ENCODE measurements around the gene ABHD2. TPM values are rescaled to one million over a fixed set of nuclear protein-coding genes. Genes with fewer than 3 reads are reported as not detected.
A peak's percentile ranks its signal among the peaks of the same experiment; 100 is the strongest.
"Not testable (repeated sequence)": the region's sequence is repeated elsewhere in the genome, so short reads cannot be mapped to it uniquely, and the experiment has no call there.

Gene ABHD2
- total RNA-seq, 8 experiments from 2014 or later, result 9.9 to 35.4 (median 16.8) TPM

DNA sequence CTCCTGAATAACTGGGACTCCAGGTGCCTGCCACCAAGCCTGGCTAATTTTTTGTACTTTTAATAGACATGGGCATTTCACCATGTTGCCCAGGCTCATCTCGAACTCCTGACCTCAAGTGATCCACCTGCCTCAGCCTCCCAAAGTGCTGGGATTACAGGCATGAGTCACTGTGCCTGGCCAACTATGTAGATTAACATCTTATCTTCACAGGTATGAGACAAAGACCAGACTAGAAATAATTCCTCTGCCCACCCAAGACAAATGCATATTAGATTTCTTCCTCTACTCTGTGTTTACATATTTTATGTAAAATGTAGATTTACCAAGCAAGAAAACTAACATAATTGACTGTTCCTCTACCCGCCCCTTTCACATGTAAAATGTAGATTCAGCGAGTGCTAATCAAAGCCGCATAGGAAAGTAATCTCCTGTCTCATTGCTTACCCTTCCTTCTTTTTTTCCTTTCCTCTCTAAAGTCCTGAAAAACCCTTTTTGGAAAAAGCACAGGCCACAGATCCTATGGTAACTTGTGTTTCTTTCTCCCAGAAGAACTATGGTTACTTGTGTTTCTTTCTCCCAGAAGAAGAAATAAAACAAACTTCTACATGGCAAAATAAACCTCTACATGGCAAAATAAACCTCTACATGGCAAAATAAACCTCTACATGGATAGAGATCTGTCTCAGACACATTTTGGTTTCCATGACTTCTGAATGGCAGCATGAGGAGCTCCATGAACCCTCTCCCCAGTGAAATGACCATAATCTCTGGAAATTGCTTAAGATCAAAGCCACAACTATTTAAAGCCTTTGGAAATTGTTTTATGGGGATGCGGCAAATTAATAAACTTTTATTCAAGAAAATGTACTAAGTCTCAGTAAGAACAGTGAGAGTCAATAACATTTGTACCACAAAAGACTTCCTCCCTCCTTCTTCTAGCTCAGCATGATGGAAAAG, 9.1 kb upstream of the ABHD2 start:
- in situ Hi-C loops (cut with MboI; ENCODE audit: low pct_unique_long_range_greater_than_20kb in 2 of 9, low sequenced_read_pairs in 9 of 9, unreplicated experiment in 9 of 9), result no loop called here
- Histone ChIP-seq H3K27ac (no peak overlapping the region), H3K4me3 (no peak overlapping the region), H3K4me1 (replicated peaks in 1 of 2) (peaks cover 2 to 5% of the 10 kb centered on the region in 2 donors)
- 25 to 100% (median 64%) methylated on average over 1 to 5 of the region's 5 CpGs for WGBS, 10 experiments
- ATAC-seq (replicated peaks in 6 of 8), result peak in 4 of 8 experiments; percentile 69 to 97 (median 89)

DNA sequence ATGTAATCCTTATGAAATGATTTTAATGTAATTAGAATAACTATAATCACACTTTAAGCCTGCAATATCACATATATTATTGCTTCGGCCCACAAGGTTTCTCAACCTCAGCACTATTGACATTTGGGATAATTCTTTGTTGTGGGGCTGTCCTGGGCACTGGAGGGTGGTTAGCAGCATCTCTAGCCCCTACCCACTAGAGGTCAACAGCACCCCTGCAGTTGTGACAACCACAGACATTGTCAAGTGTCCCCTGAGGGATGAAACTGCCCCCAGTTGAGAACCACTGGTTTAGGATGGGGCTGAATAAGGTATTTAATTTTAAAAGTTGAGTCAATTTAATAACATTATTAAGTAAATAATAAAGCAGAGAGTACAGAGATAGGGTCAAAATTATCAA, 6.4 kb upstream of the ABHD2 start:
- in situ Hi-C loops (cut with MboI; ENCODE audit: low pct_unique_long_range_greater_than_20kb in 2 of 9, low sequenced_read_pairs in 9 of 9, unreplicated experiment in 9 of 9), result no loop called here

DNA sequence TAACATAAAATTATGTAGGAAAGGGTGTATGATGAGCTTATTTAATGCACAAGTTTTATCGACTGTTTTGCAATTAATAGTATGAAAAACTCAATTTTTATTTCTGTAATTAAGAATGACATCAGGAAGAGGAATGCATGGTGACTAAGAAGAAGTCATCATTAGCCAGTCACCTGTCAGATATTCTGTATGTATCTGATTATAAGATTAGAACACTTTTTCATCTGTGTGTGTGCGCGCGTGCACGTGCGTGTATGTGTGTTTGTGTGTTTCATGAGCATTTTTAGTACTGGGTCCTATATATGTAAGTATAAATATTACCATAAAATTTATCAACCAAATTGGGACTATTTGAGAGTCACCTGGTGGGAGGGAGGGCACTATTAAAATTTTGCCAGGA, 5.0 kb upstream of the ABHD2 start:
- Histone ChIP-seq H3K27ac (no peak overlapping the region), H3K4me1 (replicated peaks in 1 of 2) (peaks cover 22 to 23% of the 10 kb centered on the region in 2 donors), H3K4me3 (no peak overlapping the region)
- in situ Hi-C loops (cut with MboI; ENCODE audit: low pct_unique_long_range_greater_than_20kb in 2 of 9, low sequenced_read_pairs in 9 of 9, unreplicated experiment in 9 of 9), result no loop called here
- WGBS, 10 experiments, result 95 to 100% (median 98%) methylated on average over 6 of the region's 6 CpGs; no CpG with 5 or more reads in 2 of the 10 experiments
- ATAC-seq (replicated peaks in 6 of 8), result no peak

More for the DNA sequence above, 6.4 kb upstream of the ABHD2 start:
- ATAC-seq (replicated peaks in 6 of 8), result no peak
- H3K27ac ChIP-seq, result no peak overlapping the region
- H3K4me3 ChIP-seq, result no peak overlapping the region
- WGBS, 10 experiments, result 83 to 100% (median 100%) methylated on average over 1 of the region's 1 CpG; no CpG with 5 or more reads in 3 of the 10 experiments
- H3K4me1 ChIP-seq (replicated peaks in 1 of 2), result peaks cover 13 to 14% of the 10 kb centered on the region in 2 donors

DNA sequence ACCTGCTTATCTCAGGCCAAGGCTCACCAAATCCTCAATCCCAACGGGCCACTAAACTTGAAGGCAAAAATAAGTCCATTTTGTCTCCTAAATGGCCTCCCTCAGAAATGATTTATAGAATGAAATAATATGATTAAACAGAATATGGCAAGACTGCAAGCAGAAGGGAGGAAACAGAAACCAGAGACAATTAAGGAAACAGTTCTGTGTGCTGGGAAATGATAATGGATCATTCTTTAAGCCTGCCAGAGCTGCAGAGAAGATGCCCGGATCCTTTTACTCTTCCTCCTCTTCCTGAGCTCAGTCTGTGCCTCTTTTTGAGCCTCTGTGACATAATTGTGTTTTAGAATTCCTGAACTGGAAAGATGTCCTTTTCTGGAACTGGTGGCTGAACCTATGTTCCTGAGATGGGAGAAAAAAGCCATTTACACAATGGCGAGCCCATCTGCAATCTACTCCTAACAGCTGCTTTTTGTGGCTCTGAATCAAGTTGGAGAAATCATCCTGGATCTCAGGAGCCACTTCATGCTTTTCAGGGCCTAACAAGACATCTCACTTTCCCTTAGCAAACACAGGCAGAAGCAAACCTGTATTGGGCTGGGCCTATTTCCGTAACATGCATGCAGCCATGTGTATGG, 2.8 kb upstream of the ABHD2 start:
- Histone ChIP-seq H3K4me3 (no peak overlapping the region), H3K4me1 (replicated peaks in 1 of 2) (peaks cover 30% of the 10 kb centered on the region in 2 donors), H3K27ac (no peak overlapping the region)
- WGBS, 10 experiments, result 20 to 83% (median 72%) methylated on average over 1 to 4 of the region's 4 CpGs; no CpG with 5 or more reads in 2 of the 10 experiments
- ATAC-seq (replicated peaks in 6 of 8), result no peak
- in situ Hi-C loops (cut with MboI; ENCODE audit: low pct_unique_long_range_greater_than_20kb in 2 of 9, low sequenced_read_pairs in 9 of 9, unreplicated experiment in 9 of 9), result no loop called here

DNA sequence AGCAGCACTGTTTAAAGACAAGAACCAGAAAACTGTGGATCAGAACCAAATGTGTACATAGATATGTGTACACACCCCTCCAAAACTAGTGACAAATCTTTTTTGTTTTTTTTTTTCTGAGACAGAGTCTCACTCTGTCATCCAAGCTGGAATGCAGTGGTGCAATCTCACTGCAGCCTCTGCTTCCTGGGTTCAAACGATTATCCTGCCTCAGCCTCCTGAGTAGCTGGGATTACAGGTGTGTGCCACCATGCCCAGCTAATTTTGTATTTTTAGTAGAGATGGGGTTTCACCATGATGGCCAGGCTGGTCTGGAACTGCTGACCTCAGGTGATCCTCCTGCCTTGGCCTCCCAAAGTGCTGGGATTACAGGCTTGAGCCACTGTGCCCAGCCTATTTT, 2.3 kb upstream of the ABHD2 start:
- H3K4me3 ChIP-seq; ATAC-seq (replicated peaks in 6 of 8); in situ Hi-C loops (cut with MboI; ENCODE audit: low pct_unique_long_range_greater_than_20kb in 2 of 9, low sequenced_read_pairs in 9 of 9, unreplicated experiment in 9 of 9); H3K27ac ChIP-seq: not testable (repeated sequence)
- 67 to 100% (median 80%) methylated on average over 1 of the region's 1 CpG; no CpG with 5 or more reads in 5 of the 10 experiments for WGBS, 10 experiments
- H3K4me1 ChIP-seq (replicated peaks in 1 of 2), result peaks cover 30% of the 10 kb centered on the region in 2 donors

DNA sequence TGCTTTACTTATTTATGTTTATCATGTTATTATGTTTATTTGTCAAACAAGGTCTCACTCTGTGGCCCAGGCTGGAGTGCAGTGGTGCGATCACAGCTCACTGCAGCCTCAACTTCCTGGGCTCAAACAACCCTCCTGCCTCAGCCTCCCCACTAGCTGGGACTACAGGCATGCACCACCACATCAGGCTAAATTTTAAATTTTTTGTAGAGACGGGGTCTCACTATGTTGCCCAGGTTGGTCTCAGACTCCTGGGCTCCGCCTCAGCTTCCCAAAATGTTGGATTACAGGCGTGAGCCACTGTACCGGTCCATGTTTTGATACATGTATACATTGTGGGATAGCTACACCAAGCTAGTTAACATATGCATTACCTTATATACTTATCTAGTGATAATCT, 1.9 kb upstream of the ABHD2 start:
- ATAC-seq (replicated peaks in 6 of 8); in situ Hi-C loops (cut with MboI; ENCODE audit: low pct_unique_long_range_greater_than_20kb in 2 of 9, low sequenced_read_pairs in 9 of 9, unreplicated experiment in 9 of 9); H3K27ac ChIP-seq; H3K4me3 ChIP-seq: not testable (repeated sequence)
- peaks cover 30% of the 10 kb centered on the region in 2 donors for H3K4me1 ChIP-seq (replicated peaks in 1 of 2)
- WGBS, 10 experiments, result 92 to 100% (median 100%) methylated on average over 1 to 5 of the region's 5 CpGs; no CpG with 5 or more reads in 4 of the 10 experiments

DNA sequence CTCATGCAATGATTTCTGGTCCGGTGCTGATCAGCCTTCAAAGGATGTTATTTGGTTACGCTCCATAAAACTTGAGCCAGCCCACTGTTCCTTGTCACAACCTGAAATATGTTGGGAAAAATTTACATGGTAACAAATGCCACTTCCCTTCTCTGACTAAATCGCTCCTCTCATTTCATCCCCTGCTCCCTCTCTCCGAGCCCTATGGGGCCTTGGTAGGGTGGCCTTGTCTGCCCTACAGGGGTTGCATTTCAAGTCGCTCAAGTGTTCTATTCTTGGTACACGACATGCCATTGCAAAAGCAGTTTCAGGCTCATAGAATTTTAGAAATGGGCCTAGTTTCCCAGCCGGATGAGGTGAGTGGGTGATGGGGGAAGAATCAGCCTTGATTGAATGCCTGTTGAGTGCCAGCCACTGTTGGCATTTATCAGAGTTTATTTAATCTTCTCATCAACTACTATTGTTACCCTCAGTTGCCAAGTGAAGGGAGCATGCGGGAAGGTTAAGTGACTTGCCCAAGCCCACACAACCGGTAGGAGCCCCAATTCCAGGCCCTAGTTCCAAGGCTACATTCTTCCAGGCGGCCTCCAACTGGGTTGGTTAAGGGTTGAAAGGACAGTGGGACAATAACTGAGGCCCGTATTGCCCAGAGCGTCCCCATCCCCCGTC, 961 bp upstream of the ABHD2 start:
- peak overlapping the region; percentile 66 to 79 for H3K27ac ChIP-seq
- no peak for ATAC-seq (replicated peaks in 6 of 8)
- peak overlapping the region; percentile 18 to 31 (median 23) for H3K4me3 ChIP-seq
- peaks cover 29 to 30% of the 10 kb centered on the region in 2 donors for H3K4me1 ChIP-seq (replicated peaks in 1 of 2)
- 50 to 94% (median 70%) methylated on average over 1 to 13 of the region's 13 CpGs; no CpG with 5 or more reads in 1 of the 10 experiments for WGBS, 10 experiments
- in situ Hi-C loops (cut with MboI; ENCODE audit: low pct_unique_long_range_greater_than_20kb in 2 of 9, low sequenced_read_pairs in 9 of 9, unreplicated experiment in 9 of 9), result no loop called here

DNA sequence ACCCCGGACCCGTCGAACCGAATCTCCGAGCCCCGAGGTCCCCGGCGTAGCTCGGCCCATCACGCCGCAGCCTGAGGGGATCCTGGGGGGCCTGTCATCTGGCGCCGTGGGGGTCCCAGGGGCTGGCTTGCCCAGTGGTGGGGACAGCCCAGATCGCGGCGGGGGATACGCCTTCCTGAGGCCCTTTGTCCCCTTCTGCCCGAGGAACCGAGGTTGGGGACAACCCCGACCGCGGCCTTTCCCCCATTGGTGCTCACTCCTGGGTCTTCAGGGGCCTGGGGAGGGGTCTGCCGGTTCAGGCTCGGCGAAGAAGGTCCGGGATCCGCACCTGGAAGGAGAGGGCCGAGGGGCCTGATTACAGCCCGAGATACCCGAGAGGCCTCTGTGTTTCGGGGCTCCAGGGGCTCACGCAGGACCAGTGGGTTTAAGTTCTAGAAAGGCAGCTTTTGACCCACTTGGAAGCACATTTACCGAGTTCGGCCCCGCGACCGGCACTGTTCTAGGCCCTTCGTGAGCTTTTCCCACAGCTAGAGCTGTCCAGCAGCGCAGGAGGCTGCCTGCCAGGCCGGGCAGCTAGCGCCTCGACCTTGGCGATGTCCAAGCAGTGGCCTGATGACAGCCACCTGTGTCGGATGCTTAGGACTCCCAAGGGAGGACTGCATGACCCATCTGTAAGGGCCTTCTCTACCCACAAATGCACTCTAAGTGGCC, 504 bp downstream of the ABHD2 start:
- Histone ChIP-seq H3K4me1 (replicated peaks in 1 of 2) (peaks cover 27 to 28% of the 10 kb centered on the region in 2 donors), H3K27ac (peak overlapping the region; percentile 8 to 61), H3K4me3 (peak overlapping the region; percentile 62 to 89 (median 78))
- WGBS, 10 experiments, result 0 to 47% (median 18%) methylated on average over 1 to 14 of the region's 44 CpGs; no CpG with 5 or more reads in 2 of the 10 experiments
- in situ Hi-C loops (cut with MboI; ENCODE audit: low pct_unique_long_range_greater_than_20kb in 2 of 9, low sequenced_read_pairs in 9 of 9, unreplicated experiment in 9 of 9), result no loop called here
- peak in 6 of 8 experiments; percentile 1 to 4 (median 1) for ATAC-seq (replicated peaks in 6 of 8)

DNA sequence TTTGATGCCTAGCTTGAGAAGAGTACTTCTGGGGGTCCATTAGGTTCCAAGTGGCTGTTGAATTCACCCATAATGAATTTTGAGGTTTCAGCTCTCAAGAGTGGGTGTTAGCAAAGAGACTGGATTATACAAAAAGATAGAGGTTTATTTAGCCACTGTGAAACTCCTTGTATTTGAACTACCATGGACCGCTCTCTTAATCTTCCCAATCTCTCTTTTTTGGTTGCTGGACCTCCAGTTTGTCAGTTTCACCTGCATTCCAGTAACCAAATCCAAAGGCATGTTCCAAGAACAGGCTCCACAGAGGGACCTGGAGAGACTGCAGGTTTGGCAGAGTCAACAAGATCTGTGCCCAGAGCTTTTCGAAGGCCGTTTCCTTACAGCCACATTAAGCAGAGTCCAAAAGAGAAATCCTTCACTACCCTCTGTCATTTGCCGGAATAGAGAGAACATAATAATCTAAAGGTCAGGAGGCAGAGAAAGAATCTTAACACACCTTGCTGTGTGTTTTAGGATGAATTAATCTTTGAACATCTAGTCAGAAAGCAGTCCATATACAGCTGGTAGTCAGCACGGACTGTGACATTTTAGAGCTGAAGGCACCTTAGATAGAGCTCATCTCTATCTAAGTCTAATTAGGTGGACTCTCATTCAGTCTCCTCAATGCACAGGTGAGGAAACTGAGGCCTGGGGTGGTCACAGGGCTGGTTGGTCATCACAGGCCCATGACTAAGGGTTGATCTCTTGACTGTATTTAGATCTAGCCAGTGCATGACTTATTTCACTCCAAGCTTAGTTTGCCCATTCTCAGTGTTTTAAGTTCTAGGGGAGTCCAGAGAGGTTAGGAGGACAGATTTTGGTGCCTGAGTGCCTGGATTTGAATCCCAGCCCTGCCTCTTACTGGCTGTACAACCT, 1.3 kb downstream of the ABHD2 start:
- H3K4me3 ChIP-seq, result peak overlapping the region; percentile 62 to 89 (median 78)
- in situ Hi-C loops (cut with MboI; ENCODE audit: low pct_unique_long_range_greater_than_20kb in 2 of 9, low sequenced_read_pairs in 9 of 9, unreplicated experiment in 9 of 9), result no loop called here
- peaks cover 25 to 28% of the 10 kb centered on the region in 2 donors for H3K4me1 ChIP-seq (replicated peaks in 1 of 2)
- WGBS, 10 experiments, result 80 to 100% (median 100%) methylated on average over 1 to 5 of the region's 5 CpGs; no CpG with 5 or more reads in 1 of the 10 experiments
- no peak overlapping the region for H3K27ac ChIP-seq
- ATAC-seq (replicated peaks in 6 of 8), result no peak

DNA sequence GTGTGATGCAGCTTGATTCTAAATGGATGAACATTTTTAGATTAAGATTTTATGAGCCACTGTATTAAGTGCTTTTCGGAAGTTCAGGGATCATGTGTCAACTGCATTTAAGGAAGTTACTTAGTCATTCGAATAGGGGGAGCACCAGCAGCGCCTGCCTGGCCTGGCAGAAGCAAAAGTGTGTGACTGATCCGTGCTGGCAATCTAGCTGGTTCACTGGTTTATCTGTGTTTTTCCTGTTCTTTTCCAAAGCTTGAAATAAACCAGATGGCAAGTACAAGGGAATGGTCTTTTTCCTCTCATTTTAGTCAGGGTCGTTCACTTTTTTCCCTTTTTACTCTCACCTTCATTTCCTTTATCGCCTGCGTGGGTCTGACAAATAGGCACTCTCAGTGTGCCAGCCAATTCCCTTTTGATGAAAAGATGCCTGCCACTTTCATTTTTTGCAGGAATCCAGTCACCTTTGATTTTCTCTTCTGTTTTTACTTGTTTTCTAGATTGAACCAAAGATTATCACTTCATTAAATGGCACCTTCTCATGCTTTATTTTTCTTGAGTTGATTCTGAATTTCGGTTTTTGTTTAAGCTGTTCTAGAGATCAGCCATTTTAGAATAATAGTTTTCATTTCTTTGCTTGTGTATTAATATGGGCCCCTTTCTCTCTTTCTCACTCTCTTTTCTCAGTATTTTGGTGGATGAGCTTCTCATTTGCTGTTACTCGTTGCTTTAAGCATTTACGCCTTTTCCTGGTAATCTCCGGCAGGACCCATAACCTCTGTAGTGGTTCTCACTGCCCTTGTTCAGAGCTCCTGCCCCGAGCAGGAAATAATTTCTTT, 2.8 kb downstream of the ABHD2 start:
- Histone ChIP-seq H3K27ac (no peak overlapping the region), H3K4me1 (replicated peaks in 1 of 2) (peaks cover 17 to 18% of the 10 kb centered on the region in 2 donors), H3K4me3 (no peak overlapping the region)
- WGBS, 10 experiments, result 25 to 91% (median 64%) methylated on average over 8 to 11 of the region's 12 CpGs
- peak in 2 of 8 experiments; percentile 1 to 2 for ATAC-seq (replicated peaks in 6 of 8)
- in situ Hi-C loops (cut with MboI; ENCODE audit: low pct_unique_long_range_greater_than_20kb in 2 of 9, low sequenced_read_pairs in 9 of 9, unreplicated experiment in 9 of 9), result no loop called here

Measured in motor neuron (in vitro differentiated cells).